ENCODE results near the gene CBFA2T3.
"Not testable (repeated sequence)": the region's sequence is repeated elsewhere in the genome, so short reads cannot be mapped to it uniquely, and the experiment has no call there.

The CBFA2T3 gene

DNA sequence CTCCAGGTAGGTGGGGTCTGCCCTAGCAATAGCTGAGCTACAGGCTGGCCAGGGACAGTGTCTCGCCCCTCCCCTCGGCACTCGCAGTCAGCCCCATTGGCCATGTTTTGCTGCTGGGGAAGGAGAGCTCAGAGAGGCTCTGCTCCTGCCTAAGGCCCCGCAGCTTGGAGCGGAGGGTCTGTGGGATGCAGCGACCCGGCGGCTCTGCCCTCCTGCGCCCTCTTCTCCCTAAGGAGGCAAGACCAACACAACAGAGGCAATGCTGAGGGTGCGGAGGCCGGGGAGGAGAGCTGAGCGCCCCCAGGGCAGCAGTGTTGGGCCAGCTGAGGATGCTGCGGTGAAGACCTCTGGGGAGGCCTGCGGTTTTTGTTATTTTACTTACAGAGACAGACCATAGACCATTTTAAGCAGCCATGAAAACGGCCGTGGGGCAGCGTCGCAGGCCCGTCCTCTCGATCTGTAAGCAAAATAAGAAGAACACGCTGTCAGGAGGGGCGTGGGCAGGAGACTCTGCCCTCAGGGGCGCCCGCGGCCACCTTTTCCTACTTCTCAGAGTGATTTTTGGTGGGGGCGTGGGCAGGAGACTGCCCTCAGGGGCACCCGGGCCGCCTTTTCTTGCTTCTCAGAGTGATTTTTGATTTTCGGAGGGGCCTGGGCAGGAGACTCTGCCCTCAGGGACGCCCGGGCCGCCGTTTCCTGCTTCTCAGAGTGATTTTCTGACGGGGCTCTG lies 79.1 kb downstream of the CBFA2T3 start:
- TF ChIP-seq, protein P1, sequence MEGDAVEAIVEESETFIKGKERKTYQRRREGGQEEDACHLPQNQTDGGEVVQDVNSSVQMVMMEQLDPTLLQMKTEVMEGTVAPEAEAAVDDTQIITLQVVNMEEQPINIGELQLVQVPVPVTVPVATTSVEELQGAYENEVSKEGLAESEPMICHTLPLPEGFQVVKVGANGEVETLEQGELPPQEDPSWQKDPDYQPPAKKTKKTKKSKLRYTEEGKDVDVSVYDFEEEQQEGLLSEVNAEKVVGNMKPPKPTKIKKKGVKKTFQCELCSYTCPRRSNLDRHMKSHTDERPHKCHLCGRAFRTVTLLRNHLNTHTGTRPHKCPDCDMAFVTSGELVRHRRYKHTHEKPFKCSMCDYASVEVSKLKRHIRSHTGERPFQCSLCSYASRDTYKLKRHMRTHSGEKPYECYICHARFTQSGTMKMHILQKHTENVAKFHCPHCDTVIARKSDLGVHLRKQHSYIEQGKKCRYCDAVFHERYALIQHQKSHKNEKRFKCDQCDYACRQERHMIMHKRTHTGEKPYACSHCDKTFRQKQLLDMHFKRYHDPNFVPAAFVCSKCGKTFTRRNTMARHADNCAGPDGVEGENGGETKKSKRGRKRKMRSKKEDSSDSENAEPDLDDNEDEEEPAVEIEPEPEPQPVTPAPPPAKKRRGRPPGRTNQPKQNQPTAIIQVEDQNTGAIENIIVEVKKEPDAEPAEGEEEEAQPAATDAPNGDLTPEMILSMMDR (IDR thresholded peaks at IDR 0.05; ENCODE audit: extremely low read depth, missing control alignments) = no peak
- DNase-seq (ENCODE audit: low spot score) = no peak

- TF ChIP-seq, protein P1 (IDR thresholded peaks at IDR 0.05; ENCODE audit: extremely low read depth, missing control alignments) = no peak
- no peak for DNase-seq (ENCODE audit: low spot score)
These were observed 80.6 kb downstream of the CBFA2T3 start for GRCh38 chr16:88896238-88897070.

DNA sequence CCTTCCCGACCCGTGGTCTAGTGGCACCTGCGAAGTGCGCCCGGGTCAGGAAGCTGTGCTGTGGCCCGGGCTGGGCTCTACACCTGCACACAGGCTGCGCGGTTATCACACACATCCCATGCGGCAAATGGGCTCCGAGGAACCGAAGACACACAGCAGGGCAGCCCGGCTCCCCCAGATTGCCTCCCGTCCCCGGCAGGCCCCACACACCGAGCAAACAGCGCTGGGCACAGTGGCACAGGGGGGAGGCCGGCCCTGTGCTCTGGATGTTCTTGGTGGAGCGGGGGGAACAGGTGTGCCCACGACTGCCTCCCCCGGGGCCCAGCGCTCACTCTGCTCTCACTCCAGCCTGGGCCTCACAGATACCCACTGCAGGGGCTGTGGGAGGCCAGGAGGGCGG lies 81.7 kb downstream of the CBFA2T3 start:
- DNase-seq (ENCODE audit: low spot score) = no peak
- TF ChIP-seq, protein P1 (IDR thresholded peaks at IDR 0.05; ENCODE audit: extremely low read depth, missing control alignments) = no peak

DNA sequence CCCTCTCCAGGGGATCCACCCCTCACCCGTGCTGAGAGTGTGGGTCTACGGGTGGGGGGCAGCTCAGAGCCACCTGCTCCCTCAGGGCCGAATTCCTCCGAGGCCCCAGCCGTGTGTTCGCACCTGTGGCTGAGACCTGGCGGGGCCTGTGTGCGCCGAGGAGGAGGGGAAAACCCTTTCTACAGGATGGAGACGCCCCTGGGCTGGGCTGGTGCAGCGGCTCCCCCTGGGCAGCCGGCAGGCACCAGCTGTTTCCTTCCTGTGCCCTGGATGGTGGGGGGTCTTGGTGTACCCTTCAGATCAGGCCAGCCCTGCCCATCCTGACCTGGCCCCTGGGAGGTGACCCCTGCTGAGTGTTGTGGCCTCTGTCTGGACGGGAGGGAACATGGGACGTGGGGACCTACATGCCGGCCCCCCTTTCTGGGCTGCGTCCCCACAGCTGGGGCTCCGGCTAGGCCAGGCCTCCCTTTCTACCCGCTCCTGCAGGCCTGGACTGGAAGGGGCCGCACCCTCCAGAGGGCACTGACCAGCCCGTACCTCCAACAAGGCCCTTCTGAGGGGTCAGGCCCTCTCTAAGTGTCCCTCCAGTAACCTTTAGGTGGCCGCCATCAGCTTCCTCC lies 82.2 kb downstream of the CBFA2T3 start:
- TF ChIP-seq, protein P1 (IDR thresholded peaks at IDR 0.05; ENCODE audit: extremely low read depth, missing control alignments) = no peak
- DNase-seq (ENCODE audit: low spot score) = no peak

DNA sequence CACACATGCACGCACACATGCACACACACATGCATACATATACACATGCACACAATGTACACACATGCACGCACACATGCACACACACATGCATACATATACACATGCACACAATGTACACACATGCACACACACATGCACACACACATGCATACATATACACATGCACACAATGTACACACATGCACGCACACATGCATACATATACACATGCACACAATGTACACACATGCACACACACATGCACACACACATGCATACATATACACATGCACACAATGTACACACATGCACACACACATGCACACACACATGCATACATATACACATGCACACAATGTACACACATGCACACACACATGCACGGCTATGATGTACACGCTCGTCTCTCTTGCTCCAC lies 82.7 kb downstream of the CBFA2T3 start:
- DNase-seq (ENCODE audit: low spot score) = not testable (repeated sequence)

- TF ChIP-seq, protein P1 (IDR thresholded peaks at IDR 0.05; ENCODE audit: extremely low read depth, missing control alignments) = no peak
- no peak for DNase-seq (ENCODE audit: low spot score)
These were observed 83.7 kb downstream of the CBFA2T3 start for GRCh38 chr16:88893127-88893968.

DNA sequence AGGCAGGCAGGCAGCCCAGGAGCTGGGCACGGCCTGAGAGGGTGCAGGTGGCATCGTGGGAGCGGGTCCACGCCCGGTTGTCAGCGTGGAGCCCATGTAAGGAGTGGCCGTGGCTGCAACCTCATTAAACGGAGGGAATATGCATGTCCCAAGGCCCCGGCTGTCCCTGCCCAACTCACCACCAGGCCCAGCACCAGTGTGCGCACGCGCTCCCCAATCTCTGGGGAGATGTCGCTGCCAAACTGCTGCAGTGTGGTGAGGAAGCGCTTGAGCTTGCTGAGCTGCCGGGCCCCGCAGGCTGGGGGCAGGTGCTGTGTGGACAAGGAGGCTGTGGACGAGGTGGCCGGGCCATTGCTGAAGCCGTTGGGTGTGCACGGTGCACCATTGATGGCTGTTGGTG lies 84.9 kb downstream of the CBFA2T3 start:
- TF ChIP-seq, protein P1 (IDR thresholded peaks at IDR 0.05; ENCODE audit: extremely low read depth, missing control alignments) = no peak
- no peak for DNase-seq (ENCODE audit: low spot score)

All from GM20000 (cell line).